ENCODE measurements around the gene SORCS3.

Gene SORCS3

DNA sequence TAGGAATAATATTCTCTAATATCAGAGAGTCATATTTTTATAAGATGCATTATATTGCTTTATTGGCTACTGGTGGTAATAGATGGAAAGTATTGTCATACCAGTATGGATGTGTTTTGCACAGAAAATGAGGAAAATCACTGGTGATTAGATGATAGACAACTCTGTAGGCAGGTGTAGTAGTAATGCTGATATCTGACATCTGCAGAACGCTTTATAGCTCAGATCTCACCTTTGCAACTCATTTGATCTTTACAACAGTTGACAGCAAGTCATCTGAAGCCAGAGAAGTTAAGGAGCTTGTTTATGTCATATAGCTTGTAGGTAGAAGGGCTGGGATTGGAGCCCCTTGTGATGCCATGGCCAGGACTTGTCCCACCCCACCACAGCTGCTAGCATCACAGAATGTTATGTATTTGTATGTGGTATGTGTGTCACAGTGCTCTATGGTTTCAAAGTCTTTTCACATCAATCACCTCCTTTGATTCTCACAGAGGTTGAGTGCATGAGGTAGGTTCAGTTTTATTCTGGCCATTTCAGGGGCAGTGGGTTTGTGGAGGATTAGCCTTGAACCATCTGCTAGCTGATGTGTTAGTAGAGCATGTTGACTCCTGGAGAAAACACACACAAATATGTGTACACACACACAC lies 140.0 kb downstream of the SORCS3 start:
- Histone ChIP-seq H4K20me1 (ENCODE audit: control insufficient read depth, insufficient read depth, low read depth, low read length) (no peaks in the 10 kb centered on the region), H3K4me3 (ENCODE audit: low read length) (no peak overlapping the region), H3K27me3 (ENCODE audit: control insufficient read depth, low read length) (no peaks in the 10 kb centered on the region), H3F3A (ENCODE audit: control insufficient read depth, insufficient read depth) (no peaks in the 10 kb centered on the region), H3K9me3 (ENCODE audit: control insufficient read depth, insufficient read depth, low read length) (no peaks in the 10 kb centered on the region), H3K9me2 (replicated peaks; ENCODE audit: control insufficient read depth, low read length) (no peaks in the 10 kb centered on the region), H3K36me3 (ENCODE audit: control insufficient read depth, low read length) (no peaks in the 10 kb centered on the region), H3K27ac (ENCODE audit: low read depth, low read length) (no peak overlapping the region), H3K4me2 (ENCODE audit: low read length) (no peak overlapping the region), H3K4me1 (ENCODE audit: control insufficient read depth, low read length) (no peaks in the 10 kb centered on the region), H3K79me2 (ENCODE audit: control insufficient read depth, low read length) (no peaks in the 10 kb centered on the region)
- TF ChIP-seq CTCF (IDR thresholded peaks at IDR 0.05; ENCODE audit: low read depth, low read length, poor library complexity, severe bottlenecking), result no peak
- TF ChIP-seq EZH2phosphoT487 (IDR thresholded peaks at IDR 0.05; ENCODE audit: borderline replicate concordance, low read length), result no peak

GRCh38 chr10:104784452-104784851 lies 143.4 kb downstream of the SORCS3 start:
- H3K4me1 ChIP-seq (ENCODE audit: control insufficient read depth, low read length), result no peaks in the 10 kb centered on the region
- no peaks in the 10 kb centered on the region for H3K9me3 ChIP-seq (ENCODE audit: control insufficient read depth, insufficient read depth, low read length)
- H3K4me3 ChIP-seq (ENCODE audit: low read length), result no peak overlapping the region
- no peaks in the 10 kb centered on the region for H3K79me2 ChIP-seq (ENCODE audit: control insufficient read depth, low read length)
- no peak overlapping the region for H3K27ac ChIP-seq (ENCODE audit: low read depth, low read length)
- no peaks in the 10 kb centered on the region for H3K27me3 ChIP-seq (ENCODE audit: control insufficient read depth, low read length)
- no peaks in the 10 kb centered on the region for H4K20me1 ChIP-seq (ENCODE audit: control insufficient read depth, insufficient read depth, low read depth, low read length)
- TF ChIP-seq CTCF (IDR thresholded peaks at IDR 0.05; ENCODE audit: low read depth, low read length, poor library complexity, severe bottlenecking) (no peak), EZH2phosphoT487 (IDR thresholded peaks at IDR 0.05; ENCODE audit: borderline replicate concordance, low read length) (no peak)
- no peaks in the 10 kb centered on the region for H3F3A ChIP-seq (ENCODE audit: control insufficient read depth, insufficient read depth)
- no peaks in the 10 kb centered on the region for H3K36me3 ChIP-seq (ENCODE audit: control insufficient read depth, low read length)
- H3K4me2 ChIP-seq (ENCODE audit: low read length), result no peak overlapping the region
- H3K9me2 ChIP-seq (replicated peaks; ENCODE audit: control insufficient read depth, low read length), result no peaks in the 10 kb centered on the region

DNA sequence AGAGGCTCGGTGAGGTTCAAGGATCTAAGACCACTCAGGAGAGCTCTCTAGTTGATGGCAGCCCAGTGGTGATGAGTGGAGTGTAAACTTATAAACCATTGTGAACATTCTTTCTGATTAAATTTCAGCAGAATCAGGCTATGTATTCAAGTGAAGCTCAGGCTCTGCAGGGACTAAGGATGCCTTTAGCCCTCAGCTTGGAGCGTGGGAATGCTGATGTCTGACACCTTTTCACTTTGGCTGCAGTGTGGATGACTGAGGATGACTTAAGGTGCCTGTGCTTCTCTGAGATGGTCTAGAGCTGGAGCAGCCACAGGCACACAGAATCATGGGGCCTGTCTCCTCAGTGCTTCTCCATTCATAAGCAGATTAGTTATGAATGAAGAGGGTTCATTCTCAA lies 150.4 kb downstream of the SORCS3 start:
- H3K9me3 ChIP-seq (ENCODE audit: control insufficient read depth, insufficient read depth, low read length), result no peaks in the 10 kb centered on the region
- no peak overlapping the region for H3K4me2 ChIP-seq (ENCODE audit: low read length)
- no peaks in the 10 kb centered on the region for H3K27me3 ChIP-seq (ENCODE audit: control insufficient read depth, low read length)
- H3K79me2 ChIP-seq (ENCODE audit: control insufficient read depth, low read length), result no peaks in the 10 kb centered on the region
- no peak overlapping the region for H3K27ac ChIP-seq (ENCODE audit: low read depth, low read length)
- no peaks in the 10 kb centered on the region for H4K20me1 ChIP-seq (ENCODE audit: control insufficient read depth, insufficient read depth, low read depth, low read length)
- TF ChIP-seq CTCF (IDR thresholded peaks at IDR 0.05; ENCODE audit: low read depth, low read length, poor library complexity, severe bottlenecking) (no peak), EZH2phosphoT487 (IDR thresholded peaks at IDR 0.05; ENCODE audit: borderline replicate concordance, low read length) (no peak)
- no peaks in the 10 kb centered on the region for H3F3A ChIP-seq (ENCODE audit: control insufficient read depth, insufficient read depth)
- H3K36me3 ChIP-seq (ENCODE audit: control insufficient read depth, low read length), result no peaks in the 10 kb centered on the region
- no peaks in the 10 kb centered on the region for H3K4me1 ChIP-seq (ENCODE audit: control insufficient read depth, low read length)
- H3K9me2 ChIP-seq (replicated peaks; ENCODE audit: control insufficient read depth, low read length), result no peaks in the 10 kb centered on the region
- no peak overlapping the region for H3K4me3 ChIP-seq (ENCODE audit: low read length)
